GM21423 (cell line): ENCODE data around the gene PLPP1.

Experiments
- ATAC-seq: cut with Tn5 transposase; IDR thresholded peaks from one replicate; pipeline ENCODE4 v1.9.1; 2021; ENCODE audit warnings: mild to moderate bottlenecking, moderate library complexity; ENCODE audit not compliant: unreplicated experiment

The PLPP1 gene

GRCh38 chr5:55411876-55412275, 122.9 kb downstream of the PLPP1 start:
- no peak for ATAC-seq

- no peak for ATAC-seq
Observed at GRCh38 chr5:55410845-55411244, 123.9 kb downstream of the PLPP1 start.

- ATAC-seq: no peak
Observed at GRCh38 chr5:55409775-55410174, 125.0 kb downstream of the PLPP1 start.

GRCh38 chr5:55407984-55408383, 126.8 kb downstream of the PLPP1 start:
- ATAC-seq: no peak

- ATAC-seq: no peak
Observed at GRCh38 chr5:55407059-55407684, 127.6 kb downstream of the PLPP1 start.

GRCh38 chr5:55406292-55406691, 128.5 kb downstream of the PLPP1 start:
- ATAC-seq: no peak

- no peak for ATAC-seq
Observed at GRCh38 chr5:55402199-55402598, 132.6 kb downstream of the PLPP1 start.

- no peak for ATAC-seq
Observed at GRCh38 chr5:55393501-55394175, 141.1 kb downstream of the PLPP1 start.

- no peak for ATAC-seq
Observed at GRCh38 chr5:55392669-55393068, 142.1 kb downstream of the PLPP1 start.

- no peak for ATAC-seq
Observed at GRCh38 chr5:55391707-55392106, 143.1 kb downstream of the PLPP1 start.

GRCh38 chr5:55387865-55388264, 146.9 kb downstream of the PLPP1 start:
- ATAC-seq: no peak

- ATAC-seq: no peak
Observed at GRCh38 chr5:55386356-55386755, 148.4 kb downstream of the PLPP1 start.

- no peak for ATAC-seq
Observed at GRCh38 chr5:55385846-55386245, 148.9 kb downstream of the PLPP1 start.

- ATAC-seq: no peak
Observed at GRCh38 chr5:55385227-55385626, 149.5 kb downstream of the PLPP1 start.

GRCh38 chr5:55384072-55384471, 150.7 kb downstream of the PLPP1 start:
- ATAC-seq: no peak

- no peak for ATAC-seq
Observed at GRCh38 chr5:55383254-55383653, 151.5 kb downstream of the PLPP1 start.

- no peak for ATAC-seq
Observed at GRCh38 chr5:55377810-55378209, 157.0 kb downstream of the PLPP1 start.
